Measurements from ENCODE around the gene CDH23.
"Not testable (repeated sequence)": the region's sequence is repeated elsewhere in the genome, so short reads cannot be mapped to it uniquely, and the experiment has no call there.

Gene CDH23

GRCh38 chr10:71588685-71589084 is 192.0 kb downstream of the CDH23 start:
- DNase-seq: no peak

- peak; percentile 23 for DNase-seq
Measured at GRCh38 chr10:71589617-71590551, 193.2 kb downstream of the CDH23 start.

GRCh38 chr10:71590781-71591350 is 194.1 kb downstream of the CDH23 start:
- peak; percentile 30 for DNase-seq

GRCh38 chr10:71594934-71595571 is 198.3 kb downstream of the CDH23 start:
- no peak for DNase-seq

- no peak for DNase-seq
Measured at GRCh38 chr10:71595649-71596048, 198.9 kb downstream of the CDH23 start.

- DNase-seq: no peak
Measured at GRCh38 chr10:71596127-71596526, 199.4 kb downstream of the CDH23 start.

GRCh38 chr10:71596759-71597158 is 200.0 kb downstream of the CDH23 start:
- no peak for DNase-seq

GRCh38 chr10:71597821-71598498 is 201.2 kb downstream of the CDH23 start:
- no peak for DNase-seq

- peak; percentile 63 for DNase-seq
Measured at GRCh38 chr10:71598621-71599055, 201.9 kb downstream of the CDH23 start.

- DNase-seq: no peak
Measured at GRCh38 chr10:71599518-71599917, 202.8 kb downstream of the CDH23 start.

GRCh38 chr10:71600242-71600641 is 203.5 kb downstream of the CDH23 start:
- DNase-seq: not testable (repeated sequence)

- peak; percentile 83 for DNase-seq
Measured at GRCh38 chr10:71600849-71601248, 204.1 kb downstream of the CDH23 start.

- no peak for DNase-seq
Measured at GRCh38 chr10:71601273-71601672, 204.6 kb downstream of the CDH23 start.

- DNase-seq: no peak
Measured at GRCh38 chr10:71603150-71603549, 206.4 kb downstream of the CDH23 start.

GRCh38 chr10:71603754-71604153 is 207.0 kb downstream of the CDH23 start:
- DNase-seq: no peak

- DNase-seq: peak; percentile 26
Measured at GRCh38 chr10:71604324-71605018, 207.8 kb downstream of the CDH23 start.

GRCh38 chr10:71605263-71605962 is 208.7 kb downstream of the CDH23 start:
- DNase-seq: peak; percentile 22

- no peak for DNase-seq
Measured at GRCh38 chr10:71606257-71607081, 209.7 kb downstream of the CDH23 start.

- DNase-seq: no peak
Measured at GRCh38 chr10:71607082-71607443, 210.3 kb downstream of the CDH23 start.

- DNase-seq: peak; percentile 56
Measured at GRCh38 chr10:71608819-71609768, 212.4 kb downstream of the CDH23 start.
